Measurements from ENCODE around the gene DCUN1D1. TPM values are rescaled to one million over a fixed set of nuclear protein-coding genes. Genes with fewer than 3 reads are reported as not detected.
A peak's percentile ranks its signal among the peaks of the same experiment; 100 is the strongest.

Gene DCUN1D1
- total and polyA plus RNA-seq, 10 of the 15 experiments (the other 5 are each of a cell fraction or from before 2014, with no cell fraction given): 19.8 to 47.4 (median 30.8) TPM

DNA sequence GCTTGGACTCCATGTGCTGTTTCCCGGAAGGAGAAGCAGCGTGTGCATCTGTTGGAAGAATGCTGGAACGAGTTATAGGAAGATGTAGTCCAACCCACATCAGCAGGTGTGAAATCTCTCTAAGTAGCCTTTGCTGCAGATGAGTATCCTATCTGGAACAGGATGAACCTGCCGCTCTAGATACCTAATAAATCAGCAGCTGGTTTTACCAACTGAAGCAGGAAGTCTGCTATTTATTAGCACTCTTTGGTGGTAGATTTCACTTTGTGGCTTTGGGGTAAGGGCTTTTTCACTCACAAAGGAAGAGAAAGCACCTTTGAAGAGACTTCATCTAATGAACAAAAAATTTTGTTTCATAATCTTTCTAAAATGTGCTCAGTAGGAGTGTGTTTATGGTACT, 66.4 kb downstream of the DCUN1D1 start (continued):
- TF ChIP-seq, protein P1, sequence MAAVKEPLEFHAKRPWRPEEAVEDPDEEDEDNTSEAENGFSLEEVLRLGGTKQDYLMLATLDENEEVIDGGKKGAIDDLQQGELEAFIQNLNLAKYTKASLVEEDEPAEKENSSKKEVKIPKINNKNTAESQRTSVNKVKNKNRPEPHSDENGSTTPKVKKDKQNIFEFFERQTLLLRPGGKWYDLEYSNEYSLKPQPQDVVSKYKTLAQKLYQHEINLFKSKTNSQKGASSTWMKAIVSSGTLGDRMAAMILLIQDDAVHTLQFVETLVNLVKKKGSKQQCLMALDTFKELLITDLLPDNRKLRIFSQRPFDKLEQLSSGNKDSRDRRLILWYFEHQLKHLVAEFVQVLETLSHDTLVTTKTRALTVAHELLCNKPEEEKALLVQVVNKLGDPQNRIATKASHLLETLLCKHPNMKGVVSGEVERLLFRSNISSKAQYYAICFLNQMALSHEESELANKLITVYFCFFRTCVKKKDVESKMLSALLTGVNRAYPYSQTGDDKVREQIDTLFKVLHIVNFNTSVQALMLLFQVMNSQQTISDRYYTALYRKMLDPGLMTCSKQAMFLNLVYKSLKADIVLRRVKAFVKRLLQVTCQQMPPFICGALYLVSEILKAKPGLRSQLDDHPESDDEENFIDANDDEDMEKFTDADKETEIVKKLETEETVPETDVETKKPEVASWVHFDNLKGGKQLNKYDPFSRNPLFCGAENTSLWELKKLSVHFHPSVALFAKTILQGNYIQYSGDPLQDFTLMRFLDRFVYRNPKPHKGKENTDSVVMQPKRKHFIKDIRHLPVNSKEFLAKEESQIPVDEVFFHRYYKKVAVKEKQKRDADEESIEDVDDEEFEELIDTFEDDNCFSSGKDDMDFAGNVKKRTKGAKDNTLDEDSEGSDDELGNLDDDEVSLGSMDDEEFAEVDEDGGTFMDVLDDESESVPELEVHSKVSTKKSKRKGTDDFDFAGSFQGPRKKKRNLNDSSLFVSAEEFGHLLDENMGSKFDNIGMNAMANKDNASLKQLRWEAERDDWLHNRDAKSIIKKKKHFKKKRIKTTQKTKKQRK (IDR thresholded peaks at IDR 0.05; ENCODE audit: low read depth, low read length): no peak
- TF ChIP-seq BCL11A (IDR thresholded peaks at IDR 0.05; ENCODE audit: low read depth, low read length) (peak; percentile 91), EZH2 (IDR thresholded peaks at IDR 0.05; ENCODE audit: borderline replicate concordance, control insufficient read depth, low read depth, low read length) (no peak), YBX1 (IDR thresholded peaks at IDR 0.05) (no peak), ATF7 (IDR thresholded peaks at IDR 0.05; ENCODE audit: low read depth) (no peak), RFX5 (IDR thresholded peaks at IDR 0.05; ENCODE audit: low read depth, low read length) (no peak), ZNF207 (IDR thresholded peaks at IDR 0.05; ENCODE audit: borderline replicate concordance) (no peak), FOS (IDR thresholded peaks at IDR 0.05; ENCODE audit: borderline replicate concordance, extremely low read depth, insufficient read length) (no peak), SIN3A (IDR thresholded peaks at IDR 0.05; ENCODE audit: low read depth, low read length) (no peak), SREBF1 (IDR thresholded peaks at IDR 0.05; ENCODE audit: low read length) (no peak), ASH2L (IDR thresholded peaks at IDR 0.05; ENCODE audit: borderline replicate concordance, low read depth) (no peak), FOXM1 (IDR thresholded peaks at IDR 0.05; ENCODE audit: low read depth, low read length) (peak; percentile 82; the same call in 1 of the 2 replicates)
- TF ChIP-seq, protein P2, sequence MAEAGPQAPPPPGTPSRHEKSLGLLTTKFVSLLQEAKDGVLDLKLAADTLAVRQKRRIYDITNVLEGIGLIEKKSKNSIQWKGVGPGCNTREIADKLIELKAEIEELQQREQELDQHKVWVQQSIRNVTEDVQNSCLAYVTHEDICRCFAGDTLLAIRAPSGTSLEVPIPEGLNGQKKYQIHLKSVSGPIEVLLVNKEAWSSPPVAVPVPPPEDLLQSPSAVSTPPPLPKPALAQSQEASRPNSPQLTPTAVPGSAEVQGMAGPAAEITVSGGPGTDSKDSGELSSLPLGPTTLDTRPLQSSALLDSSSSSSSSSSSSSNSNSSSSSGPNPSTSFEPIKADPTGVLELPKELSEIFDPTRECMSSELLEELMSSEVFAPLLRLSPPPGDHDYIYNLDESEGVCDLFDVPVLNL (IDR thresholded peaks at IDR 0.05; ENCODE audit: low read depth, low read length): no peak
- TF ChIP-seq, protein P3, sequence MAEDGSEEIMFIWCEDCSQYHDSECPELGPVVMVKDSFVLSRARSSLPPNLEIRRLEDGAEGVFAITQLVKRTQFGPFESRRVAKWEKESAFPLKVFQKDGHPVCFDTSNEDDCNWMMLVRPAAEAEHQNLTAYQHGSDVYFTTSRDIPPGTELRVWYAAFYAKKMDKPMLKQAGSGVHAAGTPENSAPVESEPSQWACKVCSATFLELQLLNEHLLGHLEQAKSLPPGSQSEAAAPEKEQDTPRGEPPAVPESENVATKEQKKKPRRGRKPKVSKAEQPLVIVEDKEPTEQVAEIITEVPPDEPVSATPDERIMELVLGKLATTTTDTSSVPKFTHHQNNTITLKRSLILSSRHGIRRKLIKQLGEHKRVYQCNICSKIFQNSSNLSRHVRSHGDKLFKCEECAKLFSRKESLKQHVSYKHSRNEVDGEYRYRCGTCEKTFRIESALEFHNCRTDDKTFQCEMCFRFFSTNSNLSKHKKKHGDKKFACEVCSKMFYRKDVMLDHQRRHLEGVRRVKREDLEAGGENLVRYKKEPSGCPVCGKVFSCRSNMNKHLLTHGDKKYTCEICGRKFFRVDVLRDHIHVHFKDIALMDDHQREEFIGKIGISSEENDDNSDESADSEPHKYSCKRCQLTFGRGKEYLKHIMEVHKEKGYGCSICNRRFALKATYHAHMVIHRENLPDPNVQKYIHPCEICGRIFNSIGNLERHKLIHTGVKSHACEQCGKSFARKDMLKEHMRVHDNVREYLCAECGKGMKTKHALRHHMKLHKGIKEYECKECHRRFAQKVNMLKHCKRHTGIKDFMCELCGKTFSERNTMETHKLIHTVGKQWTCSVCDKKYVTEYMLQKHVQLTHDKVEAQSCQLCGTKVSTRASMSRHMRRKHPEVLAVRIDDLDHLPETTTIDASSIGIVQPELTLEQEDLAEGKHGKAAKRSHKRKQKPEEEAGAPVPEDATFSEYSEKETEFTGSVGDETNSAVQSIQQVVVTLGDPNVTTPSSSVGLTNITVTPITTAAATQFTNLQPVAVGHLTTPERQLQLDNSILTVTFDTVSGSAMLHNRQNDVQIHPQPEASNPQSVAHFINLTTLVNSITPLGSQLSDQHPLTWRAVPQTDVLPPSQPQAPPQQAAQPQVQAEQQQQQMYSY (CRISPR knock-in tag; IDR thresholded peaks at IDR 0.05): no peak
- TF ChIP-seq, protein P4, sequence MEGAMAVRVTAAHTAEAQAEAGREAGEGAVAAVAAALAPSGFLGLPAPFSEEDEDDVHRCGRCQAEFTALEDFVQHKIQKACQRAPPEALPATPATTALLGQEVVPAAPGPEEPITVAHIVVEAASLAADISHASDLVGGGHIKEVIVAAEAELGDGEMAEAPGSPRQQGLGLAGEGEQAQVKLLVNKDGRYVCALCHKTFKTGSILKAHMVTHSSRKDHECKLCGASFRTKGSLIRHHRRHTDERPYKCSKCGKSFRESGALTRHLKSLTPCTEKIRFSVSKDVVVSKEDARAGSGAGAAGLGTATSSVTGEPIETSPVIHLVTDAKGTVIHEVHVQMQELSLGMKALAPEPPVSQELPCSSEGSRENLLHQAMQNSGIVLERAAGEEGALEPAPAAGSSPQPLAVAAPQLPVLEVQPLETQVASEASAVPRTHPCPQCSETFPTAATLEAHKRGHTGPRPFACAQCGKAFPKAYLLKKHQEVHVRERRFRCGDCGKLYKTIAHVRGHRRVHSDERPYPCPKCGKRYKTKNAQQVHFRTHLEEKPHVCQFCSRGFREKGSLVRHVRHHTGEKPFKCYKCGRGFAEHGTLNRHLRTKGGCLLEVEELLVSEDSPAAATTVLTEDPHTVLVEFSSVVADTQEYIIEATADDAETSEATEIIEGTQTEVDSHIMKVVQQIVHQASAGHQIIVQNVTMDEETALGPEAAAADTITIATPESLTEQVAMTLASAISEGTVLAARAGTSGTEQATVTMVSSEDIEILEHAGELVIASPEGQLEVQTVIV (IDR thresholded peaks at IDR 0.05; ENCODE audit: borderline replicate concordance, partially characterized antibody): no peak
- TF ChIP-seq, protein P5, sequence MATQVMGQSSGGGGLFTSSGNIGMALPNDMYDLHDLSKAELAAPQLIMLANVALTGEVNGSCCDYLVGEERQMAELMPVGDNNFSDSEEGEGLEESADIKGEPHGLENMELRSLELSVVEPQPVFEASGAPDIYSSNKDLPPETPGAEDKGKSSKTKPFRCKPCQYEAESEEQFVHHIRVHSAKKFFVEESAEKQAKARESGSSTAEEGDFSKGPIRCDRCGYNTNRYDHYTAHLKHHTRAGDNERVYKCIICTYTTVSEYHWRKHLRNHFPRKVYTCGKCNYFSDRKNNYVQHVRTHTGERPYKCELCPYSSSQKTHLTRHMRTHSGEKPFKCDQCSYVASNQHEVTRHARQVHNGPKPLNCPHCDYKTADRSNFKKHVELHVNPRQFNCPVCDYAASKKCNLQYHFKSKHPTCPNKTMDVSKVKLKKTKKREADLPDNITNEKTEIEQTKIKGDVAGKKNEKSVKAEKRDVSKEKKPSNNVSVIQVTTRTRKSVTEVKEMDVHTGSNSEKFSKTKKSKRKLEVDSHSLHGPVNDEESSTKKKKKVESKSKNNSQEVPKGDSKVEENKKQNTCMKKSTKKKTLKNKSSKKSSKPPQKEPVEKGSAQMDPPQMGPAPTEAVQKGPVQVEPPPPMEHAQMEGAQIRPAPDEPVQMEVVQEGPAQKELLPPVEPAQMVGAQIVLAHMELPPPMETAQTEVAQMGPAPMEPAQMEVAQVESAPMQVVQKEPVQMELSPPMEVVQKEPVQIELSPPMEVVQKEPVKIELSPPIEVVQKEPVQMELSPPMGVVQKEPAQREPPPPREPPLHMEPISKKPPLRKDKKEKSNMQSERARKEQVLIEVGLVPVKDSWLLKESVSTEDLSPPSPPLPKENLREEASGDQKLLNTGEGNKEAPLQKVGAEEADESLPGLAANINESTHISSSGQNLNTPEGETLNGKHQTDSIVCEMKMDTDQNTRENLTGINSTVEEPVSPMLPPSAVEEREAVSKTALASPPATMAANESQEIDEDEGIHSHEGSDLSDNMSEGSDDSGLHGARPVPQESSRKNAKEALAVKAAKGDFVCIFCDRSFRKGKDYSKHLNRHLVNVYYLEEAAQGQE (IDR thresholded peaks at IDR 0.05; ENCODE audit: low read depth, low read length): no peak
